Endodermal cell (in vitro differentiated cells): Measurements from ENCODE around the gene ZKSCAN7. TPM values are rescaled to one million over a fixed set of nuclear protein-coding genes. Genes with fewer than 3 reads are reported as not detected.

ENCODE experiments used
- DNase-seq: peaks from one replicate; pipeline ENCODE4 v3.0.0-alpha.2; 2017
- H3K27ac ChIP-seq: 2 replicates; pipeline ENCODE4 v1.5.1; 2013; ENCODE audit warnings: mild to moderate bottlenecking, low read depth, low read length, moderate library complexity
- H3K27me3 ChIP-seq: 2 replicates; pipeline ENCODE4 v1.6.1; 2013; ENCODE audit warnings: mild to moderate bottlenecking, low read length, moderate library complexity; ENCODE audit not compliant: insufficient read depth, control insufficient read depth, poor library complexity, severe bottlenecking
- H3K36me3 ChIP-seq: 2 replicates; pipeline ENCODE4 v1.7.0; 2013; ENCODE audit warnings: mild to moderate bottlenecking, low read length, moderate library complexity; ENCODE audit not compliant: control insufficient read depth, insufficient read depth
- H3K4me1 ChIP-seq: one replicate; pipeline ENCODE4 v1.7.0; 2013; ENCODE audit warnings: low read length; ENCODE audit not compliant: control insufficient read depth, insufficient read depth
- H3K4me3 ChIP-seq: 2 replicates; pipeline ENCODE4 v1.5.1; 2013; ENCODE audit warnings: mild to moderate bottlenecking, low read length, moderate library complexity
- H3K9ac ChIP-seq: 2 replicates; pipeline ENCODE4 v1.6.1; 2013; ENCODE audit warnings: mild to moderate bottlenecking, low read length, moderate library complexity; ENCODE audit not compliant: poor library complexity, severe bottlenecking; ENCODE audit errors: extremely low read depth
- H3K9me3 ChIP-seq: 2 replicates; pipeline ENCODE4 v1.6.1; 2013; ENCODE audit warnings: mild to moderate bottlenecking, low read length, moderate library complexity; ENCODE audit not compliant: control insufficient read depth
- H3K27ac Mint-ChIP-seq: 2 replicates; pipeline ENCODE4 v1.8.0; 2020; ENCODE audit warnings: mixed read lengths
- H3K27me3 Mint-ChIP-seq: 2 replicates; pipeline ENCODE4 v1.8.0; 2021; ENCODE audit warnings: mild to moderate bottlenecking, mixed read lengths; ENCODE audit not compliant: insufficient read depth
- H3K36me3 Mint-ChIP-seq: 2 replicates; pipeline ENCODE4 v1.8.0; 2020; ENCODE audit warnings: low read depth, mixed read lengths
- H3K4me1 Mint-ChIP-seq: 2 replicates; pipeline ENCODE4 v1.8.0; 2020; ENCODE audit warnings: mixed read lengths
- H3K4me3 Mint-ChIP-seq: 2 replicates; pipeline ENCODE4 v1.8.0; 2020; ENCODE audit warnings: mild to moderate bottlenecking, moderate library complexity, mixed read lengths
- H3K9me3 Mint-ChIP-seq: 2 replicates; pipeline ENCODE4 v1.8.0; 2020; ENCODE audit warnings: mild to moderate bottlenecking, mixed read lengths
- total RNA-seq, 2 donors: library from RNA; stranded (reverse); fragmentation: NEBNext Ultra II Directional in 1 of 2; extraction: Animal tissue kit (Norgen Biotek cat#: 25700) in 1 of 2; gene quantifications; 2 replicates in 1 of 2; 3 replicates in 1 of 2; pipeline ENCODE4 v1.2.1, GENCODE V29; 2021
- TF ChIP-seq, protein P1 (sequence below): fragments of 200-600 bp; sonication (generic); conservative IDR thresholded peaks from 2 replicates; pipeline ENCODE4 v1.5.0; 2021; ENCODE audit warnings: antibody characterized with exemption, mild to moderate bottlenecking

ZKSCAN7 gene
- total RNA-seq, 2 donors from 2014 or later: 11.0 to 15.5 TPM

DNA sequence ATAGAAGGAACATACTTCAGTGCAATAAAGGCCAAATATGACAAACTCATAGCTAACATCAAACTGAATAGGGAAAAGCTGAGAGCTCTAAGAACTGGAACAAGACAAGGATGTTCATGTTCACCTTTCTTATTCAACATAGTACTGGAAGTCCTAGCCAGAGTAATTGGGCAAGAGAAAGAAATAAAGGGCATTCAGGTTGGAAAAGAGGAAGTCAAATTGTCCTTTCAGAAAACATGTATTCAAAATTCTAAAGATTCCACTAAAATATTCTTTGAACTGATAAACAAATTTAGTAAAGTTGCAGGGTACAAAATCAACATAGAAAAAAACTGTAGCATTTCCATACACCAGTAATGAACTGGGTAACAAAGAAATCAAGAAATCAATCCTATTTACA lies 57.7 kb downstream of the ZKSCAN7 start:
- Histone ChIP-seq H3K36me3 (no peaks in the 10 kb centered on the region), H3K27ac (no peak overlapping the region), H3K4me3 (no peak overlapping the region), H3K27me3 (no peaks in the 10 kb centered on the region), H3K4me1 (no peaks in the 10 kb centered on the region), H3K9ac (no peak overlapping the region), H3K9me3 (peaks cover 15% of the 10 kb centered on the region)
- H3K27ac Mint-ChIP-seq: no peak overlapping the region
- TF ChIP-seq, protein P1, sequence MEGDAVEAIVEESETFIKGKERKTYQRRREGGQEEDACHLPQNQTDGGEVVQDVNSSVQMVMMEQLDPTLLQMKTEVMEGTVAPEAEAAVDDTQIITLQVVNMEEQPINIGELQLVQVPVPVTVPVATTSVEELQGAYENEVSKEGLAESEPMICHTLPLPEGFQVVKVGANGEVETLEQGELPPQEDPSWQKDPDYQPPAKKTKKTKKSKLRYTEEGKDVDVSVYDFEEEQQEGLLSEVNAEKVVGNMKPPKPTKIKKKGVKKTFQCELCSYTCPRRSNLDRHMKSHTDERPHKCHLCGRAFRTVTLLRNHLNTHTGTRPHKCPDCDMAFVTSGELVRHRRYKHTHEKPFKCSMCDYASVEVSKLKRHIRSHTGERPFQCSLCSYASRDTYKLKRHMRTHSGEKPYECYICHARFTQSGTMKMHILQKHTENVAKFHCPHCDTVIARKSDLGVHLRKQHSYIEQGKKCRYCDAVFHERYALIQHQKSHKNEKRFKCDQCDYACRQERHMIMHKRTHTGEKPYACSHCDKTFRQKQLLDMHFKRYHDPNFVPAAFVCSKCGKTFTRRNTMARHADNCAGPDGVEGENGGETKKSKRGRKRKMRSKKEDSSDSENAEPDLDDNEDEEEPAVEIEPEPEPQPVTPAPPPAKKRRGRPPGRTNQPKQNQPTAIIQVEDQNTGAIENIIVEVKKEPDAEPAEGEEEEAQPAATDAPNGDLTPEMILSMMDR: no peak
- no peaks in the 10 kb centered on the region for H3K27me3 Mint-ChIP-seq
- H3K4me3 Mint-ChIP-seq: no peak overlapping the region
- no peaks in the 10 kb centered on the region for H3K4me1 Mint-ChIP-seq
- H3K36me3 Mint-ChIP-seq: peaks cover 11% of the 10 kb centered on the region
- peaks cover 39% of the 10 kb centered on the region for H3K9me3 Mint-ChIP-seq
- no peak for DNase-seq

Other genes starting within 250 kb of the ZKSCAN7 start
- 10 to 100 TPM; 23.2 to 26.3 TPM for gene TCAIM, start 216.4 kb upstream of the ZKSCAN7 start, total RNA-seq
- gene ZNF445, start 77.5 kb upstream of the ZKSCAN7 start, total RNA-seq: 10 to 100 TPM; 35.4 to 56.9 TPM
- gene ZNF660, start 29.8 kb downstream of the ZKSCAN7 start, total RNA-seq: 10 to 100 TPM; 18.1 to 19.9 TPM
- gene ZNF197, start 69.8 kb downstream of the ZKSCAN7 start, total RNA-seq: 10 to 100 TPM; 22.7 to 31.9 TPM
- 10 to 100 TPM; 16.0 to 16.6 TPM for gene ZNF35, start 93.5 kb downstream of the ZKSCAN7 start, total RNA-seq
- gene ZNF502, start 157.5 kb downstream of the ZKSCAN7 start, total RNA-seq: 1 to 10 TPM in 1 of 2 donors, under 1 TPM in 1; 0.29 to 1.6 TPM
- 1 to 10 TPM; 5.3 to 6.6 TPM for gene ZNF501, start 174.4 kb downstream of the ZKSCAN7 start, total RNA-seq
- gene KIAA1143, start 206.4 kb downstream of the ZKSCAN7 start, total RNA-seq: 10 to 100 TPM; 42.9 to 46.8 TPM
- gene KIF15, start 206.6 kb downstream of the ZKSCAN7 start, total RNA-seq: 10 to 100 TPM; 16.2 to 20.4 TPM